SH-SY5Y (cell line): ENCODE measurements around the gene ELOB.

Experiments
- GATA2 ChIP-seq: IDR thresholded peaks from 2 replicates; pipeline ENCODE4 v1.6.1; 2011; ENCODE audit warnings: mild to moderate bottlenecking, low read depth, low read length
- GATA3 ChIP-seq: IDR thresholded peaks from 2 replicates; pipeline ENCODE4 v1.6.1; 2011; ENCODE audit warnings: low read depth, mild to moderate bottlenecking, low read length, moderate library complexity

The ELOB gene

GRCh38 chr16:2783581-2784357 lies 6.7 kb upstream of the ELOB start:
- TF ChIP-seq GATA3 (no peak), GATA2 (no peak)

- TF ChIP-seq GATA2 (no peak), GATA3 (no peak)
These were observed 5.7 kb upstream of the ELOB start for GRCh38 chr16:2782583-2783351.

- no peak for TF ChIP-seq GATA3
- no peak for TF ChIP-seq GATA2
These were observed 3.2 kb upstream of the ELOB start for GRCh38 chr16:2779978-2780898.

GRCh38 chr16:2779151-2779920 lies 2.3 kb upstream of the ELOB start:
- TF ChIP-seq GATA3 (no peak), GATA2 (no peak)

DNA sequence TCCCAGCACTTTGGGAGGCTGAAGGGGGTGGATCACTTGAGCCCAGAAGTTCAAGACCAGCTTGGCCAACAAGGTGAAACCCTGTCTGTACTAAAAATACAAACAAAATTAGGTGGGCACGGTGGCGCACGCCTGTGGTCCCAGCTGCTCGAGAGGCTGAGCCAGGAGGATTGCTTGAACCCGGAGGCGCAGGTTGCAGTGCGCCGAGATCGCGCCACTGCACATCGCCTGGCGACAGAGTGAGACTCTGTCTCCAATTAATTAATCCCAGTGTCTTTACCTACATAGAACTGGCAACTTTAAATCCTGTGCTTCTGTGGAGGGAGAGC lies 1.5 kb upstream of the ELOB start:
- no peak for TF ChIP-seq GATA3
- TF ChIP-seq GATA2: no peak

GRCh38 chr16:2777903-2778629 lies 986 bp upstream of the ELOB start:
- TF ChIP-seq GATA2 (no peak), GATA3 (no peak)

GRCh38 chr16:2776500-2777139 lies 460 bp downstream of the ELOB start:
- TF ChIP-seq GATA3: no peak
- TF ChIP-seq GATA2: no peak

DNA sequence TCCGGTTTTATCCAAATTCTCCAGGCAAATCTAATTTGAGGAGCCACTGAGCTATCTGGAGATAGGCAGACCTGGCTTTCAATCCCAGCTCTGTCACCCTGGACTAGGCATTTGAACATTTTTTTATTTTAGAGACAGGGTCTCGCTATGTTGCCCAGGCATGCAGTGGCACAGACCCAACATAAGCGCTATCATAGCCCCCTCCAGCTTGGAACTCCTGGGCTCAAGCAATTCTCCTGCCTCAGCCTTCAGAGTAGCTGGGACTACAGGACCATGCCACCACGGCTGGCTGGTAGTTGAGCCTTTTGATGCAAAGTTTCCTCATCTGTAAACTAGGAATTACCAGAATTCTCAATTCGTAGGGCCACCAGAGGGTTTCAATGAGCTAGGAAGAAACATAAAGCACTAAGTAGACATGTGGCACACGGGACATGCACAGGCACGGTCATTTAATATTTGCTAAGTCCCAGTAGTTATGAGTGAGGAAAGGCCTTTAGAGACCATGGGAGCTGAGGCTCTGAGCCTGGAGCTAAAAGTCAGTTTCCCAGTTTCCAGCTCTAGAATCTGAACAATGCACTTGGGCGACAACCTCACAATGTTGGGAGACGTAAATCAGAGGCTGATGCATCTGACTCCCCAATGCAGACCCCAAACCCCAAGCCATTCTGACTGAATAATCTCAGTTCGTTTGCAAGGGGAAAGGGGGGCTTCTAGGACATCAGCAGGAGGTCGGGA lies 1.1 kb downstream of the ELOB start:
- no peak for TF ChIP-seq GATA3
- no peak for TF ChIP-seq GATA2

DNA sequence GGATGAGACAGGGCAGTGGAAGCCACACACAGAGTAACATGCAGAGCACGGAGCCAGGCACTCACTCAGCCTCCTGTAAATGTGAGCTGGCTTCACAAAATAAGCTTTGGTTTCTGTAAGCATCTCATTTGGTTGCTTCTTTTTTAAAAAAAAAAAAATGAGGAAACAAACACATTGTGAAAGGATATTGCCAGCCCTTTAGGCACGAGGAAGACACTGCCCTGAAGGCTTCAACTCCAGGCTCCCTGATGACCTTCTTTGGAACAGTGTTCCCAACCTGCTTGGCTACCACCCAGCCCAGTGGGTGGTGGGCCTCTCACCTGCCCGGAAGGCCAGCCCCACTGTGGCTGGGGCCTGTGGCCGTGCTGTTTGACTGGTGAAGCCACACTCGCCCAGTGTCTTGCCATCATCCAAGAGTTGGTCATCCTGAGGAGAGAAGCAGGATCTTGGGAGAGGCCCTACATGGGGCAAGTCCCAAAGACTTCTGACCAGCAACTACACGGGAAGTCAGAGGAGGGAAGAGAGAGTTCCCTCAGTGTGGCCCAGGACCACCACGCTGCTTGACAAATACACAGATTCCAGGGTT lies 1.9 kb downstream of the ELOB start:
- TF ChIP-seq GATA2 (no peak), GATA3 (no peak)

DNA sequence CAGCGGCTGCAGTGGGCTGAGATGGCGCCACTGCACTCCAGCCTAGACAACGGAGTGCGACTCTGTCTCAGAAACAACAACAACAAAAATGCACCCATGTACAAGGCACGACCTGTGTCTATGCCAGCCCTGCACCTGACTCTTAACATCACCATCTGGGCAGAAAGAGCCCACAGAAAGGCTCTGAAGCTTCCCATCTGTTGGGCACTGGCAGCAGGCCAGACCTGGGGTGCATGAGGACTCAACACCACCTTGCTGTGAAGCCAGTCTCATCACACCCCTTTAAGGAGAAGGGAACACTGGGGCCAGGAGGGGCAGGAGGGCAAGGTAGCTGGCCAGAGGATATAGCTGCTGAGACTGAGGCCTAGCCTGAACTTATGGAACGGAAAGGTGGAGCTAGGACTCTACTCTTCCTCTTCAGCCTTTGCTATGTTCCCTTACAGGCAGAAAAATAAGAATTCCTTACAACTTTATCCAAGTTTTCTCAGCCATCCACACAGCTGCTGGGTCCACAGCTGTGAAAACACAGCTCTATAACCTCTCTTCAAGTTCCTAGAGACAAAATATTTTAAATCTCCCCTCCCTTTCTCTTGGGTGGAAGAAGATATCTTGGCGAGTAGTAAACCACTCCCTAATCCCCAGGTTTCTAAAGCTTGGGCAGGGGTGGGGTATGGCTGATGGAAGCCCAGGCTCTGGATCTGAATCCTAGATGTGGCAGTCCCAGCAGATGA lies 2.8 kb downstream of the ELOB start:
- no peak for TF ChIP-seq GATA3
- TF ChIP-seq GATA2: no peak

GRCh38 chr16:2773188-2773968 lies 3.7 kb downstream of the ELOB start:
- TF ChIP-seq GATA3 (no peak), GATA2 (no peak)
